ENCODE measurements around the gene INHBB. TPM values are rescaled to one million over a fixed set of nuclear protein-coding genes. Genes with fewer than 3 reads are reported as not detected.

Gene INHBB
- total and polyA plus RNA-seq, 2 experiments from 2014 or later = 2.7 to 6.6 TPM

DNA sequence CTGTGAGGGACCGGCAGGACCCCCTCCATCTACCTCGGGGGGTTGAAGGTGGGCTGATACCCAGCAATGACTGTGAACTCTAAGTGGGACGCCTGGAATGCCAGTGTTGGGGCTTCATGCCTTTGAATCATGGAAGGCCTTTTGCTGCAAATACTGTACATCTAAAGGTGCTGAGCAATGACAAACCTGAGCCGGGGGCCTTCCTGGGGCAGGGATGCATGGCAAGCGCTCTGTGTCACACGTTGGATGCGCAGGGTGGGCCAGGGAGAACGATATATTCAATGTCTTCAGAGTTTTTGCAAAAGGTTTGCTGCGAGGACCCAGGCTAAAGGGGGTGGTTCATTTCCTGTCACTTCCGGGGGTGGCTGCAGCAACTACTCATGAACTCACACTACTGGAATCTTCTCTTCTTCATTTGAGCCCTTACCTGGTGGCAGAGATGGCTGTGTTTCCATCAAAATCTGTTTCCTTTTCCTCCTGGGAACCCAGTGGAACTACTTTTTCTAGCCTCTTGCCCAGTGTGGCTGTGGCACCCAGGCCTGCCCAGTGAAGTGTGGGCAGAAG, 24.1 kb upstream of the INHBB start:
- WGBS (ENCODE audit: low lambda C conversion rate, missing lambda C conversion rate) = 94% methylated on average over 10 of the region's 10 CpGs
- no peak overlapping the region for H3K27ac ChIP-seq
- no peak for DNase-seq (ENCODE audit: low spot score)
- no peaks in the 10 kb centered on the region for H3K27me3 ChIP-seq
- no peak overlapping the region for H2AFZ ChIP-seq
- H3K4me1 ChIP-seq (ENCODE audit: insufficient read depth) = no peaks in the 10 kb centered on the region
- no peak overlapping the region for H3K4me2 ChIP-seq
- H3K36me3 ChIP-seq (replicated peaks; ENCODE audit: insufficient read depth, low read depth) = no peaks in the 10 kb centered on the region
- no peaks in the 10 kb centered on the region for H3K79me2 ChIP-seq
- no peaks in the 10 kb centered on the region for H3K9me2 ChIP-seq (replicated peaks; ENCODE audit: insufficient read depth)
- no peaks in the 10 kb centered on the region for H3K9me3 ChIP-seq (ENCODE audit: low read depth)
- no peak overlapping the region for H3K4me3 ChIP-seq
- H4K20me1 ChIP-seq (ENCODE audit: insufficient read depth, poor library complexity, severe bottlenecking) = no peaks in the 10 kb centered on the region
- TF ChIP-seq EZH2 (IDR thresholded peaks at IDR 0.05; ENCODE audit: borderline replicate concordance) = no peak
- TF ChIP-seq EZH2phosphoT487 (IDR thresholded peaks at IDR 0.05; ENCODE audit: low read depth, severe bottlenecking, unreplicated experiment) = no peak
- TF ChIP-seq, protein P1, sequence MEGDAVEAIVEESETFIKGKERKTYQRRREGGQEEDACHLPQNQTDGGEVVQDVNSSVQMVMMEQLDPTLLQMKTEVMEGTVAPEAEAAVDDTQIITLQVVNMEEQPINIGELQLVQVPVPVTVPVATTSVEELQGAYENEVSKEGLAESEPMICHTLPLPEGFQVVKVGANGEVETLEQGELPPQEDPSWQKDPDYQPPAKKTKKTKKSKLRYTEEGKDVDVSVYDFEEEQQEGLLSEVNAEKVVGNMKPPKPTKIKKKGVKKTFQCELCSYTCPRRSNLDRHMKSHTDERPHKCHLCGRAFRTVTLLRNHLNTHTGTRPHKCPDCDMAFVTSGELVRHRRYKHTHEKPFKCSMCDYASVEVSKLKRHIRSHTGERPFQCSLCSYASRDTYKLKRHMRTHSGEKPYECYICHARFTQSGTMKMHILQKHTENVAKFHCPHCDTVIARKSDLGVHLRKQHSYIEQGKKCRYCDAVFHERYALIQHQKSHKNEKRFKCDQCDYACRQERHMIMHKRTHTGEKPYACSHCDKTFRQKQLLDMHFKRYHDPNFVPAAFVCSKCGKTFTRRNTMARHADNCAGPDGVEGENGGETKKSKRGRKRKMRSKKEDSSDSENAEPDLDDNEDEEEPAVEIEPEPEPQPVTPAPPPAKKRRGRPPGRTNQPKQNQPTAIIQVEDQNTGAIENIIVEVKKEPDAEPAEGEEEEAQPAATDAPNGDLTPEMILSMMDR (IDR thresholded peaks at IDR 0.05; ENCODE audit: poor library complexity) = no peak

GRCh38 chr2:120322329-120322728, 23.6 kb upstream of the INHBB start:
- DNase-seq (ENCODE audit: low spot score) = no peak
- Histone ChIP-seq H3K27ac (no peak overlapping the region), H3K27me3 (no peaks in the 10 kb centered on the region), H3K4me3 (no peak overlapping the region), H3K9me3 (ENCODE audit: low read depth) (no peaks in the 10 kb centered on the region), H4K20me1 (ENCODE audit: insufficient read depth, poor library complexity, severe bottlenecking) (no peaks in the 10 kb centered on the region), H3K79me2 (no peaks in the 10 kb centered on the region), H3K36me3 (replicated peaks; ENCODE audit: insufficient read depth, low read depth) (no peaks in the 10 kb centered on the region), H2AFZ (no peak overlapping the region), H3K4me1 (ENCODE audit: insufficient read depth) (no peaks in the 10 kb centered on the region), H3K4me2 (no peak overlapping the region), H3K9me2 (replicated peaks; ENCODE audit: insufficient read depth) (no peaks in the 10 kb centered on the region)
- WGBS (ENCODE audit: low lambda C conversion rate, missing lambda C conversion rate) = 94% methylated on average over 7 of the region's 7 CpGs
- TF ChIP-seq, protein P1 (IDR thresholded peaks at IDR 0.05; ENCODE audit: poor library complexity) = no peak
- TF ChIP-seq EZH2 (IDR thresholded peaks at IDR 0.05; ENCODE audit: borderline replicate concordance) (no peak), EZH2phosphoT487 (IDR thresholded peaks at IDR 0.05; ENCODE audit: low read depth, severe bottlenecking, unreplicated experiment) (no peak)

DNA sequence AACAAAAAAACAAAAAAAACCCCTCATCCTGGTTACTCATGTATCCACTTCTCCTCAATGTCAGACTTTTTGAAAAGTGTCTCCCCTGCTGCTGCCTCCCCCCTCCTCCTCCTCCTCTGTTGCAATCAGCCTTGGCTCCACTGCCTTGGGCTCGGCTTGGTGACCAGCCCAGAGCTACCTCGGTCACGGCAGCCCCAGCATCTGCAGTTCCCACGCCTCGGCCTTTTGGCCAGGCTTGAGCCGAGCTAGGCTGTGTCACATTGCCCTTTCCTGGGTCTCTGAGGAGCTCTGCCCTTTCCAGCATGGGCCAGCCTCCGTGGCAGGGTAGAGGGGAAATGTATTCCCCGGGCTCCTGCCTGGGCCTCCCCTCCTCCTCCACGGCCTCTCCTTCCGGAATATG, 22.7 kb upstream of the INHBB start:
- no peak for TF ChIP-seq EZH2phosphoT487 (IDR thresholded peaks at IDR 0.05; ENCODE audit: low read depth, severe bottlenecking, unreplicated experiment)
- no peak for TF ChIP-seq EZH2 (IDR thresholded peaks at IDR 0.05; ENCODE audit: borderline replicate concordance)
- TF ChIP-seq, protein P1 (IDR thresholded peaks at IDR 0.05; ENCODE audit: poor library complexity) = no peak
- Histone ChIP-seq H4K20me1 (ENCODE audit: insufficient read depth, poor library complexity, severe bottlenecking) (no peaks in the 10 kb centered on the region), H3K27me3 (no peaks in the 10 kb centered on the region), H3K36me3 (replicated peaks; ENCODE audit: insufficient read depth, low read depth) (no peaks in the 10 kb centered on the region), H3K27ac (no peak overlapping the region), H3K79me2 (no peaks in the 10 kb centered on the region), H3K9me3 (ENCODE audit: low read depth) (no peaks in the 10 kb centered on the region), H3K4me1 (ENCODE audit: insufficient read depth) (no peaks in the 10 kb centered on the region), H2AFZ (no peak overlapping the region), H3K4me3 (no peak overlapping the region), H3K9me2 (replicated peaks; ENCODE audit: insufficient read depth) (no peaks in the 10 kb centered on the region), H3K4me2 (no peak overlapping the region)
- 84% methylated on average over 10 of the region's 10 CpGs for WGBS (ENCODE audit: low lambda C conversion rate, missing lambda C conversion rate)
- no peak for DNase-seq (ENCODE audit: low spot score)

All from hepatocyte (in vitro differentiated cells).